Activated CD8-positive, alpha-beta memory T cell treated with anti-CD3 and anti-CD28 coated beads, Interleukin-2, amount 50 U/mL, for 4 hours (primary cell): ENCODE results near the gene SYTL2.

Experiments used
- DNase-seq: peaks from one replicate; pipeline ENCODE4 v3.0.0-alpha.2; 2020

The SYTL2 gene

DNA sequence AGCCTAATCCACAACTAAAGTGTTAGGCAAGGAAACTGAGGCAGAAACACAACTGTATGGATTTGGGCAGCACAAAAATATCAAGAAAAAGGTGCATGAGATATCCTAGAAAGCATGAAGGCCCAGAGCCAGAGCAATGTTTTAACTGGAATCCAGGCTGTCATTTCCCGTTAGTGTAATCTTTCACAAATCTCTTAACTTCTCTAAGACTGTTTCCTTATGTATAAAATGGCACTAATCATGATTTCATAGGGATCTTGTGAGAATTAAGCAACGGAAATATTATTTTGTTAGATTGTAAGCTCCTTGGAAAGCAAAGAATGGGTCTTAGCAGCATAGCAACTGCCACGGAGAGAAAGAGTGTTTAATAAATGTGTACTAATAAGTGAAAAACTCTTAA is 14.7 kb upstream of the SYTL2 start:
- no peak for DNase-seq

DNA sequence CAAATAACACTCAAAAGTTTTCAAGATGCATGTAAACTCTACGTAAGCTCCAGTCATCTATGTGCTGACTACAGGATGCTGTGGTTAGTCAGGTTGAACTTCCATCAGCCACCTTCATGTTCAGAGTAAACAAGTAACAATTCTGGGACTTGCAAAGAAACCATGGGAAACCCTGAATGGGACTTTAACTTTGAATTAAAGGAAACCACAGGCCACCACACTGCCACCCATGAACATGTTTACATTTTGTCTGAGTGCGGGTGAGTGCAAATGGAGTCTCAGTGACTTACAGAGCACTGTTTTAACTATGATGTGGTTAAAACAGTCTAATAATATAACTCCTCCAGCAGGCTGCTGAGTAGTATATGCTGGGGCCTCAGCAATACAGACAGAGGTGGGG is 12.9 kb upstream of the SYTL2 start:
- DNase-seq = peak; percentile 55

DNA sequence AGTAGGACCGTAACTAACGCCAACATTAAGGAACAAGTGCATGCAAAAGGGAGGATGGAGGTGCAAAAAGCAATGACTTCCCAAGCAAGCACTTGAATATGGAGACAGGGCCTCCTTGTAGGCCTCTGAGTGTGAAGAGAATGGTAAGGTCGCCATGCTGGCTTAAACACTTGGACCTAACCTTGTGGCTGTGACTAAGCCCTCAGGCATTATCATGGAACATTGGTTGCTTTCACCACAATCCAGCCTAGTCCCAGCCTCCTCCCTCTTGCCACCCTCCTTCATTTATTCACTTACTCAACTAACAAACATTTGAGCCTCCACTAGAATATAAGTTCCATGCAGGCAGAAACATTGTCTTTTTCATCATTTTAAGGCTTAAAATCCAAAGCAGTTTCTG is 11.9 kb upstream of the SYTL2 start:
- no peak for DNase-seq

DNA sequence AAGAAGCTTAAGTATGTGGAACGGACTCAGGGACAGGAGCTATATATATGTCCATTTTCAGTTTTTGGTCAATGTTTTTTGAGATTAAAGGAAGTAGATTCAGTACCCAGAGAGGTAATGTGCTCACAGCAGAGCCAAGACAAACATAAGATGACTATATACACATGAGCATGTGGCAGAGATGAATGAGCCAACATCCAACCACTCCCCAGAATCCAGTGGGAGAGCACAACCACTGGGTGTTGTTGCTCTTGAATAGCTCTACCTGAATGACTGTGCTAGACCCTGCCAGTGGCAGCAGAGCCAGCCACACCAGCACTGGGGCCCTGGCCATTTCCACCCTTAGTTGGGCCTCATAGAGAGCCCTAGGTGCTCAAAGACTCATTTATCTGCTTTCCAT is 10.7 kb upstream of the SYTL2 start:
- no peak for DNase-seq

DNA sequence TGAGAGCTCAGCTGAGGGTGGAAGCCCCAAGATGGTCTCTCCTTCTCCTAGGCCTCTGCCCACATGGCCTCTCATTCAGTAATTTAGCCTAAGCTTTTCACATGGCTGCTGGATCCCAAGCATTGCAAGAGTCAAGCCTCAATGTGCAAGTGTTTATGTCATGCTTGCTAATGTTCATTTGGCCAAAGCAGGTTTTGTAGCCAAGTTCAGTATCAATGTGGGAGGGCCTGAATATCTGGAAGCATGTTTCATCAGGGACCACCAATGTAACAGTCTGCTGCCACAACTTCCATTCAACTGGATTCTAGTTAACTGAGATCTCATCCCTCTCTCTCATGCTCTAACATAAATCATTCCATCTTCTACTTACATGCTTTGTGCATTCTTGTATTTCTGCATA is 8.5 kb upstream of the SYTL2 start:
- DNase-seq = no peak

DNA sequence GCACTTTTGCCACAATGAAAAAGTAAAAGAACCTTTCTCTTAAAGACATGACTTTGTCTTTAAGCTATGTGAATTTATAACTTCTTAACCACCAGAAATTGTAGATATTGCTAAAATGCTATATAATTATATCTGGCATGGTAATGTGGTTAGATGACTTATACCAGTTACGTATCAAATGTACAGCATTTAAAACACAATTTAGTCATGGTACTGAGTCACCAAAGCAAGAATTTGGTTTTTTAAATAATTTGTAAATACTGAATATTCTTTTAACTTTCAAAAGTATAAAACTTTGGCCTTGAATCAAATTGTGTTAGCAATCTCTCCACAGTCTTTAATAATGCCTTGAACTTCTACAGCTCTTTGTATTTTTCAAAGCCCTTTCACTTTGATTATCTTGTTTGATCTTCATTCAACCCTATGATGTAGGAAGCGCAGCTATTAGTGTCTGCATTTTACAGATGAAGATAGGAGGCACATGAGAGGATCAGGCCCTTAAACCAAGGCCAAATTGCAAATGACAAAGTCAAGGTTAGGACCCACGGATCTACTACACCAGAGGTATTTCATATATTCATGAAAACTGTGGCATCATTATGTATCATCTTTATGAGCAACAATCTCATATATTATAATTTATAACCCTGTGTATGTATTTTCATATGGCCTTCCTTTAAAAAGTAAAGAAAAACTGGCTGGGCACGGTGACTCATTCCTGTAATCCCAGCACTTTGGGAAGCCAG is 4.4 kb upstream of the SYTL2 start:
- DNase-seq = no peak

DNA sequence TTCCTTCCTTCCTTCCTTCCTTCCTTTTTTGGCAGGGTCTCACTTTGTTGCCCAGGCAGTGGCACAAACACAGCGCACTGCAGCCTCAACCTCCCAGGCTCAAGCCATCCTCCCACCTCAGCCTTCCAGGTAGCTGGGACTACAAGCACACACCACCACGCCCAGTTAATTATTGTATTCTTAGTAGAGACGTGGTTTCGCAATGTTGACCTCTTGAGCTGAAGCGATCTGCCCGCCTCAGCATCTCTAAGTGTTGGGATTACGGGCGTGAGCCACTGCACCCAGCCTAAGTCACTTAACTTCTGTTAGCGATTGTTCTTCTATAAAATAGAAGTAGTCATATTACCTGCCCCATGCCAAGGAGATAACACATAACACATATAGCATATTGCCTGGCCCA is 2.8 kb upstream of the SYTL2 start:
- DNase-seq = no peak

DNA sequence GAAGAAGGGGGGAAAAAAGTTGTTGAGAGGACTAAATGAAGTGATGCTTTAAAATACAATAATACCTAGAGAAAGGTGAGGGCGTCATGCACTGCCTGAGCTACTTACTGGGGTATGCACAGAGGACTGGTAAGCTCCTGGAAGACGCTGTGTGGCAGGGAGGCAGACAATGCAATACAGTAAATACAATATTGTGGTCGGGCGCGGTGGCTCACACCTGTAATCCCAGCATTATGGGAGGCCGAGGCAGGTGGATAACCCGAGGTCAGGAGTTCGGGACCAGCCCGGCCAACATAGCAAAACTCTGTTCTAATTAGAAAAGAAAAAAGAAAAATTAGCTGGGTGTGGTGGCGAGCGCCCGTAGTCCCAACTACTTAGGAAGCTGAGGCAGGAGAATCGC is 683 bp upstream of the SYTL2 start:
- no peak for DNase-seq

DNA sequence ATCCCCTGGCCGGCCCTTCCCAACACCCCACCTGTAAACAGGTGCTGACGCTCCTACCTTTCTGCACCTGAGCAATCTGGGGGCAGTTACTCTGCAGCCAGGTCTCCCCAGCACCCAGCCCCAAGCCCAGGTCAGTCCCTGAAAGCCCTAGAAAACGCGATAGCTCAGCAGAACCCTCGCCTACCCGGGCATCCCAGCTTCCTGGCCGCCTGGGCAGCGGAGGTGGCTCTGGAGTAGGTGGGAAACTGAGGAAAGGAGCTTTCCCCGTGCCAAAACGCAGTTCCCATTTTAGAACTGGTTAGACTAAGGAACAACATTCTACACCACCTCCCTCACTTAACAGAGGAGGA is 445 bp downstream of the SYTL2 start:
- no peak for DNase-seq

DNA sequence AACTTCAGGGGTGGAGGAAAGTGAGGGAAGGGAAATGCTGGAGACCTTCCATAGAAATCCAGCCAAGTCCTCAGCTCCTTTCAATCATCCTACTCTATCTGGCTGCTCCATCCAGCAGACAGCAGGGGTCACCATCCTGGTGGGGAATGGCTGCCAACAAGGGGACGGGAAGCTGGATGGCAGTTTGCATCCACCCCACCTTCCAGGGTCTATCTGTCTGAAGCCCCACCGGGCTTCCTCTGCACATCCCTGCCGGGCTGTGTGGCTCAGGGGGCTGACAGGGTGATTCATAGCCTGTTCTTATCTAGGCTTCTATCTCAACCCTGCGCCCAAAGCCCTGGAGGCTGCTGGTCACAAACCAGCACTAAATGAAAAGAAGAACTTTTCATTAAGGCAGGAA is 1.1 kb downstream of the SYTL2 start:
- DNase-seq = peak; percentile 42

DNA sequence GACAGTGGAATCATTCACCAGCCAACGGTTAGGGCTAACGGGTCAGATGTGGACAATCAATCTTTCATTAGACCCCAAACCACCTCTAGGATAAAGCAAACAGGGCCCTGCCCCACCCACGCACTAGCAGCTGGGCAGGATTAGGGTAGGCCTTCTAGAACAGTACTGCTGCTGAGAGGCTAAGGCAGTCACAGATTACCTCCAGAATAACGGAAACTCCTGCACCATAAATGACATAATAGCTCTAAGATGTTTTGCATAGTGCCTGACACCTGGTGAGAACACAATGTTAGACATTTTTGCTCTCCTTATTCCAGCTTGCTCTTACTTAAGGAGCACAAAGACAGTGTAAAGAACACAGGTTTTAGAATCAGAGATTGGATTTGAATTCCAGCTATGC is 1.8 kb downstream of the SYTL2 start:
- peak; percentile 34 for DNase-seq

DNA sequence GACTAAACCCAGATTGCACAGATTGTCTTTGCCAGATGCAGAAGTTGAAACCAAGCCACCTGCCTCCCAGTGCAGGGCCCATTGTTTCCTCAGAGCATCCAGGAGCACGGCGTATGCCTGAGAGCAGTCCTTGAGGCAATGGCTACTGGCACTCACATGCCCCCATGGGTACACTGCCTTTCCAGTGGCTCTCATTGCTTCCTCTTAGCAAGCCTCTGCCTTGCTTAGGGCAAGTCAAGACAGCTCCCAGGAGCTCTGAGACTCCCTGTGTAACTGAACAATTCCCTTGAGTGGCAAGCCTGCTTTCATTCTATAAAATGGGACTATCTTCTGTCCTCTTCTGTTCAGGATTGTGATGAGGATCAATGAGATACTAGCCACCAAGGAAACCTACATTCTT is 4.1 kb downstream of the SYTL2 start:
- DNase-seq = no peak

DNA sequence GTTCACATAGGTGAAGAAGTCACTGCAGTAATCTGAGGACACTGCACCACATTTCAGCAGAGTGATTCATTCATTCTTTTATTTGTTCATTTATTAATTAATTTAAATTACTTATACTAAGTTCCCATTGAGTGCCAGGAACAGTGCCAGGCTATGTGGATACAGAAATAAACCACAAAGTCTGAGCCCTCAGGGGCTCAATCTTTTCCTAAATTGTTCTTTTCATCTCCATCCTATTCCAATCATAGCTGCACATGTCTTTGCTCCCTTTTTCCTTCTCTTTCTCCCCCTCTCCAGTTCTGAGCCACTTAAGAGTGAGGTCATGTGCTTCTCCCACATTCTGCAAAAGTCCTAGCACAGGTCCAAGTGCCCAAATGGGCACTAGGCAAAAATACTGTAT is 4.9 kb downstream of the SYTL2 start:
- no peak for DNase-seq

DNA sequence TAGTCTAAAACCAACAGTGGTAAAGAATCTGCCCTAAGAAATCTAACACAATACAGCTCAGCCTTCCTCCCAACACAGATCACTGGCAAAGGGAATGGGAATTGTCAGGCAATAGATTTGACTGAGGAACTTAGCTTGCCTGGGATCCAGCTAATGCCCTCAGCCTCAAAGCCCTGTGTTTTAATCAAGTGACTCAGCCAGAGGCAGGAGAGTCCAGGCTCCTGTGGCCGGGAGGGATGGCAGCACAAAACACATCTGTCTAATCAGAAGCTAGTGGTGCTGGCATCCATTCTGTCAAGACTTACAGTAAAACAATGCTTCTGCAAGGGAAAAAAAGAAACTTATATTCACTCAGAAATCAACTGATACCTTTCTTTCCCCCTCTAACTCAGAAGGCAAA is 5.6 kb downstream of the SYTL2 start:
- no peak for DNase-seq

DNA sequence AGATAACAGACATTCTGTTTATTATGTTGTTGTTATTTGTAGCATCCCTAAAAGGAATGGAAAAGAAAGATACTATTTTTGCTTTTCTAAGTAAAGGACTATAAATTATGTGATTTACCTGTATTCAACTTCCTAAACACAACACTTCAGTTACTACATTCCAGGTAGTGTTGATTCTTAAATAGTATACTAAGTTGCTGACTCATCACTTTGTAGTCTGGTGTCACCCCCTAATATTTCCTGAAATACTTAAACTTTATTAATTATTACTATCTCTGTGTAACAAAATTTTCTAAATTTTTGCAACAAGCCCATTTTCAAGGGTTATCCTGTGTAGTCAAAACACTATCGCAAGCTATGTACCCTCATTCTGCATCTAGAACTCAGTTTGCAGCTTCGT is 7.0 kb downstream of the SYTL2 start:
- DNase-seq = no peak

DNA sequence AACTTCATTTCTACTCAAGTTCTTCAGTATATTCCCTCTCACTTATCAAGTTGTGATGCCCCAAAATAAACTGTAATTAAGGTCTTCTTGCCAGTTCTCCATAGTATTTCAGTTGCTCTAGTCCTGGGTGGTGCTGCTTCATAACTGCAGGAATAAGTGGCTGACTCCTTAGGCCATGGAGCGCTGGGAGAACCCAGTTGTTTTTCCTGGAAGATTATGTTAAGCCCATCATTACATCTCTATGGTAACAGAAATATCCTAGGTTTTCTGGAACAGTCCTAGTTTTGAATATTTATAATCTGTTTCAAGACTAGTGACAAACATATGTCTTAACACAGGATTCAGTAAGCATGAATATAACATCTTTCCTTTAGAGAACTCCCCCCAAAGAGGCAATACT is 7.6 kb downstream of the SYTL2 start:
- DNase-seq = no peak

DNA sequence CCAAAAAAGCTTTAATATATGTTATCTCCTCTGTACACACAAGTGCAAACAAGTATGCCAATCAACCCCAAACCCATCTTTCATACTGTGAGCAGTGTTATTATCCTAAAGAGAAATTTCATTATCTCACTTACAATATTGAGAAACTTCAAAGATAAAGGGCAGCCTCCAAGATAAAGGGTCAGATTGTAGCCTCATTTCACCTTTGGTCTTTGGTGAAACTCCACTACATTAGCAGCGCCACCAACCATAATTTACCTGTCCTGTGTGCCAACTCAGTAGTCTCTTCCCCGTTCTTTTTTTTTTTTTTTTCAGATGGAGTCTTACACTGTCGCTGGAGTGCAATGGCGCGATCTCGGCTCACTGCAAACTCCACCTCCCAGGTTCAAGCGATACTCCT is 9.4 kb downstream of the SYTL2 start:
- no peak for DNase-seq

DNA sequence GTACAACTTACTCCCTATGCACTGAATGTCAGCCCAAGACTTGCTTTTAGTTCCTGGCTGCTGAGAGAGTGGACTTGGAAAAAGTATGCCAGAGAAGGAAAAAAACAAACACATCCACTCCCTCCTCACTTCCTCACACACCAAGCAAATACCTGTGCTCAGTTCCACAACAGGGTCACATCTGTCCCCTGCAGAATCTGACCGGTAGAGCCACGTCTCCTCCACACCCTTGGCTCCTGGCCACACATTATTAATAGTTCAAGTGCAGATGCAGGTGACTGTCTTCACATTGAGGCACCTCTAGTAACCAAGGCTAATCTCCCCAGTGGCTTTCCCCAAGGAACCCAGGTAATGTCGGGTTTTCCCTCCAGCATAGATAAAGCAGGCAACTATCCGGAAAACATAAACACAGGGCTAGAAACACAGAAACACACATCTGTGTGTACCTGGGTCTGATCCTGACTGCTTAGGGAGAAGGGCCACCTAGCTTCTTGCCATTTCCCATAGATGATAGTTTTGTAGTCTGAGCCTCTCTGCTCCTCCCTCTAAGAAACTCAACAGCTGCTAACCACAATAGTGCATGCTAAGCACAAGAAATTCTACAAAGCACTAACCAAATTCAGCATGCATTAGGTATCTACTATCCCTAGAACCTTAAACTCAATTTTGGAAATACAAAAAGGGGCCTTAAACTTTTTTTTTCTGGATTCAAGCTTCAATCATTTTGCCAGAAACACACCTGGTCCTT is 10.2 kb downstream of the SYTL2 start:
- no peak for DNase-seq

DNA sequence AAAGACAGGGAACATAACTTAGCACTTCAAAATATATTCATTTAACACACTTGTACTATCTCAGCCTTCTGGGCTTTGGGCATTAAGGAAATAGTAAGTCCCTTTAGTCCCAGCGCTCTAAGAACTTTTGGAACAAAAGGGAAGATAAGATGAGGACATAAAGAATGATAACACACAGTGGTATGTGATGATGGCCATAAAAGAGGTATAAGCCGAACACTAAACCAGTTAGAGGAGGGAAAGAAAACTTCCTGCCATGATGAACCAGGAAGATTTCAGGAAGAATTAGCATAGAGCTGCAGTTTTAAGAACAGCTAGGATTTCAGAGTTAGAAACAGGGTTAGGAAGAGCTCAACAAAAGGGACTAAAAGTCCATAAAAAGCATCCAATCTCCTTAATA is 11.8 kb downstream of the SYTL2 start:
- DNase-seq = no peak

DNA sequence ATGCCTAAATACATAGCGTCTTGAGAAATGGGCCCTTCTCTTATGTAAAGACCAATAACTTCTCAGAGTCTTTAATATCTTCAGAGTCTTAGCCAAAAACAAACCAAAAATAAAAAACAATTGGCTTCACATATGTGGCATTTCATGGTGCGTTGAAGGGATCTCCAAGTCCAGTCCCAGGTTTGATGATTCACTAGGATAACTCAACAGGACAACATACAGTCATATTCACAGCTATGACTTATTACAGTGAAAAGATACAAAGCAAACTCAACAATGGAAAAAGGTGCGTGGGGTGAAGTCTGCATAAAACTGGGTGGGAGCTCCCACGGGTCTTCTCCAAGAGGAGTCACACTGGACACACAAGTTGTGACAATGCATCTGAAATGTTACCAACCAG is 12.6 kb downstream of the SYTL2 start:
- DNase-seq = no peak

DNA sequence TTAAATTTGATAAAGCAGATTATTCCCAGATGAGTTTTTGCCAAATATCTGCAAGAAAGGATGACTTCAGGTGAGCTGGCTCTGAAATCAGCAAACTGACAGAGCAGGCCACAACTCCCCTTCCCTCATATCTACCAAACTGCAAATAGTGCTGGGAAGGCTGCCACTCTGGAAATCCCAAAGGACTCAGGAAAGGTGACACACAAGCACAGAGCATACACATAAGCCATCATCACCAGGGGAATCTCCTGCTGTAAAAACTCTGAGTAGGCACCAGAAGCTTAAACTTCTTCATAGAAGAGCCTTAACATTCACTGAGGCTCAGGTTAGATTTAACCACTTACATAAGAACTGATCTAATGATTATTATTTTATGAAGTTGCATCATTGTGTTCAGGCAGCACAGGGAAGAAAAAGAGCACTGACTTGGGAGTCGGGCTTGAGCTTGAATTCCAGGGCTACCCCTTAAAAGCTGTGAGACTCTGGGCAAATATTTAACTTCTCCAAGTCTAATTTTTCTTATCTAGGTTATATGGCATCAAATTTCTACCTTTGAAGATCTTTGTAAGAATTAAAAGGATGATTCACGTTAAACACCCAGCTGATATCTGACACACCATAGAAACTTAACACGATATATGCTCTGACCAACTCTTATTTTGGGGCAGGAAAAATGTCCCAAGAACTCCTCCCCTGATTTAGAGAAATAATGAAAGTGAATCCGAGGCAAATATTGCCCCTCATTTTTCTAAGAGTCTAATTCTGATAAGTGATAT is 15.0 kb downstream of the SYTL2 start:
- DNase-seq = no peak

DNA sequence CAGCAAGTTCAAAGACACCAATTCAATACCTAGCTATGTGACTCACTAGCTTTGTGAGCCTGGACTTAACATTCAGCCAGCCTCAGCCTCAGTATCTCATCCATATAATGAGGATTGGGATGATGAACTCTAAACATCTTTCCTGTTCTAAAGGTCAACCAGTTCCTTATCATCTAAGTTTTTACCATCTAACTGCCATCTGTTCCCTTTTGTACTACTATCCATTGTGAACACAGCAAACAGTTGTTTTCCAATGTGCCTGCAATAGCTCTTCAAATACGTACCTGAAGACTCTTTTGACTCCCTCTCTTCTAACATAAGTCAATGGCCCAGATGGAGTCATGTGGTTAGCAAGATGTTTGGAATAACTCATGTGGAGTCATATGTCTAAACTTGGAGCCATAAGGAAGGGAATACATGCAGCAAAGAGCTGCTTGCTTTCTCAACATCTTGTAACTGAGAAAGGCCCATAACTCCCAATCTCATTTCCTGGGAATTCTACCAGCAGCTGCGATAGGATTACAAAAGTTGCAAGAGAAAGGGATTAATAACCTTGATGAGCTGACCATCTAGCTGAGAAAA is 19.4 kb downstream of the SYTL2 start:
- no peak for DNase-seq

DNA sequence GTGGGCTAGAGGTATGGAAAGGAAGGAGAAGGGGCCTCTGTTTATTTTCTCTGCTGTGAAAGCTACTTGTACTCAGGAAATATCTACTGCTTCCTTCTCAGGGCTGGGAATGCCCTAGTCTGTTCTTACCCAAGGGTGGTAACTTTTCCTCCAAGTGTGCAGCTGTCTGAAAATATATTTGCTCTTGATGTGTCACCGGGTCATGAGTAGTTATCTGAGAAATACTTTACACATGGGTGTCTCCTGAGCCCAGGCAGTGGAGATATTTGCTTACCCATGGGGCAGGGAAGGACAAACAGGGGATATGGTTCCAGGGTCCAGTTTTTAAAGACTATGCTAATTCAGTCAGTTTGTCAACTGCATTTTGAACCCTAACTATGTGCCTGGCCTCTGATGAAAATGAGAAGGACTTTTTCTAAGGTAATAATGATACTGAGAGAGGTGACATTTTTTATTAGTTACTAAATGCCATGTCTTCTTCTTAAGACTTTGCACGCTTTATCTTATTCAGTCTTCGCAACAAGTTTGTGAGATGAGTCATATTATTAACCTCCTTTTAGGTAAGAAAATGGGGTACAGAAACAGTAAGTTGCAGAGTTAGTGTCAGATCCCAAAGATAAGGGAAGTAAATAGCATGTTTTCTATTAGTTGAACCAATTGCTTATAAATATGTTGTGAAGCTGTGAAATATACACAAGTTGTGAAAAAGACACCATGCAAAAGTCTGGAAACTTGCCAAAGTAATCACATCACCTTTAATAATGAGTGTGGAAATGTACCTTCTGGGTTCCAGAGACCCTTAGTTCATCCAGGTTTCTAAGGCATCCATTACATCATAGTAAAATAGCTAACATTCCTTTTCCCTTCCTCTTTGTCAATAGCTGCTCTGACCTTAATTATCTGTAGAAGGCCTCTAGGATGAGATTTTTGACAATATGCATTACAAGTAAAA is 22.9 kb downstream of the SYTL2 start:
- DNase-seq = no peak
